Naive B cell (primary cell): Measurements from ENCODE around the gene WDR7. TPM values are rescaled to one million over a fixed set of nuclear protein-coding genes. Genes with fewer than 3 reads are reported as not detected.

ENCODE experiments used
- ATAC-seq, 2 donors: fragments of 150-1000 bp; cut with Tn5 transposase; 2 replicates each; pipeline ENCODE4 v1.10.0; 2021; ENCODE audit warnings: low read depth in 2 of 2, mild to moderate bottlenecking in 2 of 2, moderate library complexity in 2 of 2
- DNase-seq: peaks from one replicate; pipeline ENCODE4 v3.0.0; 2022
- H3K27ac Mint-ChIP-seq, 6 donors: one replicate each; pipeline ENCODE4 v1.8.0; 2020 to 2022; ENCODE audit warnings: mild to moderate bottlenecking in 6 of 6, mixed read lengths in 6 of 6, moderate library complexity in 5 of 6, inconsistent platforms in 2 of 6
- H3K27me3 Mint-ChIP-seq, 3 donors: one replicate each; pipeline ENCODE4 v1.8.0; 2021 to 2022; ENCODE audit warnings: mixed read lengths in 3 of 3, mild to moderate bottlenecking in 1 of 3
- H3K36me3 Mint-ChIP-seq, 2 donors: one replicate each; pipeline ENCODE4 v1.8.0; 2020 to 2022; ENCODE audit warnings: mixed read lengths in 2 of 2, inconsistent platforms in 1 of 2, mild to moderate bottlenecking in 1 of 2
- H3K4me1 Mint-ChIP-seq, 3 donors: one replicate each; pipeline ENCODE4 v1.8.0; 2020 to 2022; ENCODE audit warnings: mixed read lengths in 3 of 3, inconsistent platforms in 1 of 3, mild to moderate bottlenecking in 1 of 3, moderate library complexity in 1 of 3
- H3K4me3 Mint-ChIP-seq, 8 donors: one replicate each; pipeline ENCODE4 v1.8.0; 2020 to 2022; ENCODE audit warnings: mild to moderate bottlenecking in 8 of 8, mixed read lengths in 8 of 8, moderate library complexity in 8 of 8, inconsistent platforms in 2 of 8
- H3K9me3 Mint-ChIP-seq, 7 donors: one replicate each; pipeline ENCODE4 v1.8.0; 2020 to 2022; ENCODE audit warnings: mixed read lengths in 7 of 7, mild to moderate bottlenecking in 5 of 7, inconsistent platforms in 2 of 7, moderate library complexity in 1 of 7
- polyA plus RNA-seq, 6 donors: library from polyadenylated mRNA; unstranded; fragments of 300-500 nt; fragmentation: Illumina TruSeq; gene quantifications; one replicate each; pipeline ENCODE4 v1.2.3, GENCODE V29; 2021; ENCODE audit warnings: low read depth in 6 of 6

Gene WDR7
- polyA plus RNA-seq, 6 donors from 2014 or later: 14.7 to 24.7 (median 21.6) TPM

DNA sequence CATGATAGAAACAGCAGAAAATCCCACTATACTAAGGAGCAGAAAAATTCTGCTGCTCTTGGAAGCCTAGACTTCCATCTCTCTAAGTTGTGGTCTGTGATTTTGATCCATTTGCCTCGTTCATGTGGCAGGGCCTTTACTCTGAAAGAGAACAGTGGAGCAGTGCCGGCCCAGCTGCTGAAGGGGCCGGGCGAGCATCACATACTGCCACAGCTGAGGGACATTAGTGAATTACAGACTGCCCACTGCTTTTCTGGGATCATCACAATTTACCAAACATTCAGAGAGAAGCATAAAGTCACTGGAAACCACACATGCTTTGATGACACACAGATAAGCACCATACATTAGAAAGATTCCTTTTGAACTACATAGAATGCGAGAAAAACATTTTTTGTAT lies 278.7 kb downstream of the WDR7 start:
- no peak for ATAC-seq
- Mint-ChIP-seq H3K9me3 (no peaks in the 10 kb centered on the region), H3K27ac (no peak overlapping the region), H3K4me3 (no peak overlapping the region), H3K4me1 (peaks cover 0 to 3% (median 0%) of the 10 kb centered on the region in 3 donors), H3K27me3 (no peaks in the 10 kb centered on the region), H3K36me3 (peaks cover 29 to 44% of the 10 kb centered on the region in 2 donors)
- no peak for DNase-seq

DNA sequence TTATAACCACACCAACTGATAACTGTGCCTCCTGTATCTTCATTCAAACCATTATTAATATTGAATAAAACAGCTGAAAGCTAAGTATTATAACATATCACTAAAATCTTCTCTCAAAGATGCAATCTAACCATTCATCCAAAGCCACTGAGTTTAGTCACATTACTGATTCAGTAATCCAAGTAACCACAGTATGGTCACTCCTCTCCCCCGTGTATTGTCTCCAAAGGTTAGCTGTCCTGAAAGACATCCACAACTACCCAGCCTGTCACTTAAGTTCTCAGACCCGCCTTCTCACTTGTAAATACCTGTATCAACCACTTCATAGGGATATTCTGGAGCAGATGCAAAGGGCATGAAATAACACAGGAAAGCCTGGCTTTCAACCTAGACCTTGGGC lies 282.3 kb downstream of the WDR7 start:
- no peak for ATAC-seq
- Mint-ChIP-seq H3K4me1 (no peaks in the 10 kb centered on the region), H3K27me3 (no peaks in the 10 kb centered on the region), H3K4me3 (no peak overlapping the region), H3K36me3 (peaks cover 18 to 35% of the 10 kb centered on the region in 2 donors), H3K27ac (peak overlapping the region in 1 of 6 donors; percentile 64), H3K9me3 (no peaks in the 10 kb centered on the region)
- DNase-seq: no peak

DNA sequence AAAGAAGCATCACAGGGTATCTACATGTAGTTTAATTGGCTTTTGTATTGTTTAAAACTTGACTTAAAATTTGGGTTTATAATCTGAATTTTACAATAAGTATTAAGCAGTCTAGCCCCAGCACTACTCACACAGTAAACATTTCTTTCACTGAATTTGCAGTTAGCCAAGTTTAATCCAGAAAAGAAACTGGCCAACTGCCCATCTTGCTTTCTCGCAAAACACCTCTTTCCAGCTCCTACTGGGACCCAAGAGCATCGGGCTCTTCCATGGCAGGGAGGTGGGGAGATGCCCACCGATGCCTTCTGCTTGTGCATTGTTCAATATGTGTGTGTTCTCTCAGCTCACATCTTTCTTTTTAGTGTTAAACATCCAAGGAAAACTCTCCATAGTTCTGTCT lies 283.0 kb downstream of the WDR7 start:
- ATAC-seq (no peak), DNase-seq (no peak)
- H3K9me3 Mint-ChIP-seq: no peaks in the 10 kb centered on the region
- H3K4me3 Mint-ChIP-seq: no peak overlapping the region
- no peak overlapping the region for H3K27ac Mint-ChIP-seq
- H3K4me1 Mint-ChIP-seq: no peaks in the 10 kb centered on the region
- peaks cover 18 to 37% of the 10 kb centered on the region in 2 donors for H3K36me3 Mint-ChIP-seq
- H3K27me3 Mint-ChIP-seq: no peaks in the 10 kb centered on the region

DNA sequence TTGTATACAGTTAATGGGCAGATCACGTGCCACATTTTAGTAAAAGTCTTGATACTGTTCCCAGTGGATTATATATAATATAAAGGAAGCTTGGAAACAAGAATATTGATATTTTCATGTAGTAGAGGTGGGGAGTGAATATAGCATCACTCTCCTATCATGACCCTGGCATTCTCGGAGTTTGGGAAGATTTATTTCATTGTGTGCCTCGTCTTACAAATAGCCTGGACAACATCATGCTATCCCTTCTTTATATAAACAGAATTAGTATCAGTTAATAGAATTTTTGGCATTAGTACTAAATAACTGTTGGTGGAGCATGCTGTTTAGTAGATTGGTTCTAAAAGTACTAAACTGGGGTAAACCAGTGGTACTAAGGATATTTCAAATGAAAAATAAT lies 283.7 kb downstream of the WDR7 start:
- Mint-ChIP-seq H3K4me1 (no peaks in the 10 kb centered on the region), H3K27ac (no peak overlapping the region), H3K36me3 (peaks cover 18 to 31% of the 10 kb centered on the region in 2 donors), H3K27me3 (no peaks in the 10 kb centered on the region), H3K4me3 (no peak overlapping the region), H3K9me3 (no peaks in the 10 kb centered on the region)
- no peak for DNase-seq
- ATAC-seq: no peak

DNA sequence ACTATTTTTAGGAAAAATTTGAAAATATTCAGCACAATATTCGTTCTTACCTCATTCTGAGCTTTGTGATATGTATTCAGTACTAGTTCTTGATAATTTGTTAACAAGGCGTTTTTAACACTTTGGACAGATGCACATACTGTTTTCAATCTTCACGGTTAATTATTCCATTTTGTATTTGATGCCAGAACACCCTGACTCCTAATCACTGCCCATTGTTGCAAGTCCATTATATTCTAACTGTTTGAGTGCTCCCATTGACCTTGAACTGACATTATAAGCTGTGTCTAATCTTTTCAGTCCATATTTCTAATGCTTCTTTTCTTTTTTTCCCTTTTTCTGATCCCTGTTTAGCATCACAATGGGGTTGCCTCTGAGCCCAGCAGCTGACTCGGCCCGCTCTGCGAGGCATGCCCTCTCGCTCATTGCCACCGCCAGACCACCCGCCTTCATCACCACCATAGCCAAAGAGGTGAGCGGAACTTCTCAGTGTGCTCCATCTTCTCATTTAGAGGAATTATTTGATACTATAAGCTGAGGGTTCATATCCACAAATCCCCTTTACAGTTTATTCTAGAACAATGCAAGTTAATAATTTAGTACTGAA lies 284.4 kb downstream of the WDR7 start:
- Mint-ChIP-seq H3K4me3 (no peak overlapping the region), H3K9me3 (no peaks in the 10 kb centered on the region), H3K36me3 (peaks cover 18 to 24% of the 10 kb centered on the region in 2 donors), H3K27me3 (no peaks in the 10 kb centered on the region), H3K27ac (no peak overlapping the region), H3K4me1 (no peaks in the 10 kb centered on the region)
- DNase-seq: no peak
- no peak for ATAC-seq

DNA sequence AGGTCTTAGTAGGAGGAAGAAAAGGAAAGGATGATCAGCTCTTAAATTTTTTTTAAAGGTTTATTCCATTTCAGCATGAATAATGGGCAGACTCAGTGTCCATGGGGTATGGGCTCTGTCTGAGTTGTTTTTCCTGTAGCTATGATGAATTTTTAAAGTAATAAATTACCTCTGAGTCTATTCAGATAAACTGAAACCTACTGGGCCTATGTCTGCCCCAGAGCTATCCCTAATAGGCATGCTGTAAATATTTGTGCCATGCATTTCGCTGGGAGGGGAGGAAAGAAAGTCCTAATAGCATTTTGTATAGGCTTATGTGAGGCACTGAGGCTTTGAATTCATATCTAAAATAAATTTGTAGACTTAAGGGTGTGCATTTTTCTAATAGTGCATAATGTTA lies 285.3 kb downstream of the WDR7 start:
- no peak for DNase-seq

DNA sequence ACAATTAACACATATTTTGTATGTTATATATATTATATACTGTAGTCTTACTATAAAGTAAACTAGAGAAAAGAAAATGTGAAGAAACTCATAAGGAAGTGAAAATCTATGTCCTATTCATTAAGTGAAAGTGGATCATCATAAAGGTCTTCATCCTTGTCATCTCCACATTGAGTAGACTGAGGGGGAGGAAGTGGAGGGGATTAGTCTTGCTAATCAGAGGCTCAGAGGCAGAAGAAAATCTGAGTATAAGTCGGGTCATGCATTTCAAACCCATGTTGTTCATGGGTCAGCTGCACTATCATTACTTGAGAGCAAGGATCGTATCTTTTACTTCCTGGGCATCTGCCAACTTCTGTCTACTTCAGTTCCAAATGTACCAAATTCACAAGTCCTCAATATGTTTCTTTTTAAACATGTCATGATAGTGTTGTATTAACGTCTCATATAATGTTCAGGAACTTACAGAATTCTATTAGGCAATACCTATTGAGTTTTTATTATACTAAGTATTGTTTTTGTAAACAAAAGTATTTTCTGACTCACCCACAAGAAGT lies 286.8 kb downstream of the WDR7 start:
- Mint-ChIP-seq H3K9me3 (no peaks in the 10 kb centered on the region), H3K4me3 (no peak overlapping the region), H3K27me3 (no peaks in the 10 kb centered on the region), H3K36me3 (peaks cover 1 to 18% of the 10 kb centered on the region in 2 donors), H3K4me1 (no peaks in the 10 kb centered on the region), H3K27ac (no peak overlapping the region)
- DNase-seq: no peak
- ATAC-seq: no peak

More for the DNA sequence above, 285.3 kb downstream of the WDR7 start:
- no peaks in the 10 kb centered on the region for H3K27me3 Mint-ChIP-seq
- H3K4me1 Mint-ChIP-seq: no peaks in the 10 kb centered on the region
- H3K36me3 Mint-ChIP-seq: peaks cover 15 to 23% of the 10 kb centered on the region in 2 donors
- no peak overlapping the region for H3K4me3 Mint-ChIP-seq
- no peak overlapping the region for H3K27ac Mint-ChIP-seq
- H3K9me3 Mint-ChIP-seq: no peaks in the 10 kb centered on the region
- no peak for ATAC-seq

DNA sequence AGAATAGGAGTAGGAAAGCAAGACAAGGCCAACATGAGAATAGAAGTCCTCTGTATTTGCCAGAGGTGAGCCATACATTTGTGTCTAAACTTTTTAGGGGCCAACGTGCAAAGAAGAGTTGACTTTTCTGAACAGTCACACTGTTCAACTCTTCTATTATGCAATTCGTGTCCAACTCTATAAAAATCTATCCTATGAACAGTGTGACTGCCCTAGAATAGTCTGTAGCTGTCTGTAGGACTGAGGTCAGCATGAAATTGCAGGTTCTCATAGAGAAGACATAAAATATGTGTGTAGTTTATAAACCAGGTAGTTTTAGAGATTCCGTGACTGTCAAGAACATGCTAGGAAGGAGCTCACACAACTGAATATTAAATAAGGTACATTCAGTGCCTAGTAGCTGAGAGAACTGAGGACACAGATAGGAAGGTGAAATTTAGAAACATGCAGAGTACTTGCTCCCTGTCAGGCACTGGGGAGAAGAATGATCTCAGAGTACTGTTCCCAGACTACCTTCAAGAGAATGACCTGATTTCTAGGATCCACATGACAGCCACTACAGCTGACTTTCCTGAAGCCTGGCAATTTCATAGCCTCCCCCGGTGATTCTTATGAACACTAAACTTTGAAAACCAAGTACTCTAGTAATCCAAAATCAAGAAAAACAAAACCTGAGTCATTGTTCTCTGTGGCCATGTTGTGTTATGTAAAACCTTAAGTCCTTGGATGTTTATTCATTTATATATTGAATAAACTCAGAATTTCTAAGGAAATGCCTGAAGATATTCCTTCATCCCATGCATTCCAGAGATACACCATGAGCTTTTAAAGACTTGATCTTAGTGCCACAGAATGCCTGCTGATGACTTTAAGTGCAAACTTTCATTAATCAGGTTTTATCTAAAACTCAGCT lies 294.3 kb downstream of the WDR7 start:
- DNase-seq (no peak), ATAC-seq (no peak)
- no peak overlapping the region for H3K27ac Mint-ChIP-seq
- H3K27me3 Mint-ChIP-seq: no peaks in the 10 kb centered on the region
- H3K9me3 Mint-ChIP-seq: no peaks in the 10 kb centered on the region
- H3K4me1 Mint-ChIP-seq: no peaks in the 10 kb centered on the region
- no peak overlapping the region for H3K4me3 Mint-ChIP-seq
- H3K36me3 Mint-ChIP-seq: peaks cover 9 to 16% of the 10 kb centered on the region in 2 donors

DNA sequence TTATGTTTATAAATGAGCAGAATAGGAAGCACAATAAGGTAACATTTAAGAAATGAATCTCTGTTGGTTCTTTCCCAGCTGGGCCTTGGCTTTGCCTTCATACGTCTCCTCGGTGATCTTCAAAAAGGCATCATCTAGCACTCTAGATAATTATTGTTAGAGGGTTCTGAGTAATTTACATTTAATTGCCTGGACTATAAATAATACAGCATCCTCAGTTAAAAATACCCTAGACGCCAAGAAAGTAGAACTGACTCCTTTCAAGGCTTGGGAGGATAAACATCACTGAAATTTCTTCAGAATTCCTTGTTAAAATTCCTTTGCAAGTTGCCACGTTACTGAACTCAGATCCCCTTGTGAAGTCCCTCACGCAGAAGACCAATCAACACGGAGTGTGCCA lies 296.1 kb downstream of the WDR7 start:
- no peaks in the 10 kb centered on the region for H3K9me3 Mint-ChIP-seq
- ATAC-seq: no peak
- no peak overlapping the region for H3K4me3 Mint-ChIP-seq
- H3K4me1 Mint-ChIP-seq: no peaks in the 10 kb centered on the region
- DNase-seq: no peak
- no peaks in the 10 kb centered on the region for H3K27me3 Mint-ChIP-seq
- H3K36me3 Mint-ChIP-seq: peaks cover 9 to 16% of the 10 kb centered on the region in 2 donors
- H3K27ac Mint-ChIP-seq: no peak overlapping the region

DNA sequence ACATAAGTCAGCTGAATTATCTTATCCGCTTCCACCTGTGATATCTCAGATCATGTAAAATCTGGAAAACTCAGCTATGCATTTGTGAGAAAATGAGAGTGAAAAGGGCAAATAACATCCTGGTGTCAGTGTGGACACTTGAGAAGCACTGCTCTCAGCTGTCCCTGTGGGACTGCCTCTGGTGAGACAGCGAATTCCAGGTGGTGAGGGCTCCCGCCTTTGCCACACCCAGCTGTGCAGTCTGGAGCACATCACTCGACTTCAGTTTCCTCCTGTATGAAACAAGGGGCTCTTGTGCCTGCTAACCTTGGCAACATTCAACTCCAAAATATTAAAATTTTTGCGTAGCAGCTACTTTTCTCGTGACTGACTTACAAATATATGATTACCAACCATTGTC lies 300.9 kb downstream of the WDR7 start:
- H3K27ac Mint-ChIP-seq: no peak overlapping the region
- H3K4me3 Mint-ChIP-seq: no peak overlapping the region

DNA sequence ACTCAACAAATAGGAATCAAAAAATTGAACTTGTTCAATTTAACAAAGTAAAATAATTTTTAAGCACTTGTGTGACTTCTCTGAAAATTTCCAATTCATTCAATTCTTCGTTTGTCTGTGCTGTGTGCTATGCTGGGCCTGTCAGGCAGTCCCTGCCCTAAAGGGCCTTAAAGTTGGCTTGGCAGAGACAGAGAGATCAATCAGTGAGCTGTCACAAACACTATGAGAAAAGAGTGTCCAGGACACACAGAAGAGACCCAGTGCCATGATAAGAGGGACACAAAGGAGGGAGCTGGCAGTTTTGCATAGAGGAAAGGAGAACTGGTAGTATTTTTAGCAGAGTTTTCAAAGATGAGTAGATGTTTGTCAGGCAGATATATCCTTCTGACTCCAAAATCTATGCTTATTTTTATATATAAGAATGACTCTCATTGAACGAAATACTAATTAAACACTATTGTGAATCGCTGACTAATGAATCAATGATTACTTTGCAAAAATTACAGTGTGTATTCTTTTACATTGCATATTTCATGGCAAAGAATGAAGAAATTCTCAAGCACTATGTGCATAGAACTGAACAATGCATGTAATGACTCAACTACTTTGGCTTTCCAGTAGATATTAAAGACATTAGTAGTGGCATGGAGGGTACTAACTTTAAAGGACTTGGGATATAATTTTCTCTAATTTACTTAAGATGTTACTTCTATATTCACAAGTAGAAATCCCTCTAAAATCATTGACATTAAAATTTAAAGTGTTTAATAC lies 302.5 kb downstream of the WDR7 start:
- ATAC-seq: no peak
- Mint-ChIP-seq H3K27ac (no peak overlapping the region), H3K27me3 (no peaks in the 10 kb centered on the region), H3K9me3 (peaks cover 0 to 2% (median 0%) of the 10 kb centered on the region in 7 donors), H3K4me1 (no peaks in the 10 kb centered on the region), H3K36me3 (peaks cover 6 to 7% of the 10 kb centered on the region in 2 donors), H3K4me3 (no peak overlapping the region)
- DNase-seq: no peak

More for the DNA sequence above, 300.9 kb downstream of the WDR7 start:
- no peak for ATAC-seq
- H3K9me3 Mint-ChIP-seq: peaks cover 0 to 2% (median 0%) of the 10 kb centered on the region in 7 donors
- H3K27me3 Mint-ChIP-seq: no peaks in the 10 kb centered on the region
- DNase-seq: no peak
- H3K36me3 Mint-ChIP-seq: peaks cover 9 to 16% of the 10 kb centered on the region in 2 donors
- H3K4me1 Mint-ChIP-seq: no peaks in the 10 kb centered on the region

DNA sequence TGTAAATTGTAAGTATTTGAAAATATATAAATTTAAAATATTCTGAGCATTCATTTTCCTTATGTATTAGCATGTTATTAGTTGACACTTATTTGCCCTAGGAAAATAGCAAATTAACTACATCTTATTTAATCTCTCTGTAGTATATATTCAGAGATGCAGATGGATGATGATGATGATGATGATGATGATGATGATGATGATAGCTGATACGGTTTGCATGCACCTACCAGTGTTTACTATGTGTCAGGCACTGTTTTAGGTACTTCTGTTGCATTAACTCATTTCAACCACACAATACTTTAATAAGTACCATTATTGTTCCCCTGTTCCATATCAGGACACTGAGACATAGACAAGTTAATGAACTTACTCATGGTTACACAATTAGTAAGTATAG lies 304.3 kb downstream of the WDR7 start:
- H3K9me3 Mint-ChIP-seq: peaks cover 0 to 2% (median 0%) of the 10 kb centered on the region in 7 donors
- no peak for ATAC-seq
- no peaks in the 10 kb centered on the region for H3K4me1 Mint-ChIP-seq
- no peaks in the 10 kb centered on the region for H3K36me3 Mint-ChIP-seq
- no peak overlapping the region for H3K27ac Mint-ChIP-seq
- DNase-seq: no peak
- H3K27me3 Mint-ChIP-seq: no peaks in the 10 kb centered on the region
- no peak overlapping the region for H3K4me3 Mint-ChIP-seq

DNA sequence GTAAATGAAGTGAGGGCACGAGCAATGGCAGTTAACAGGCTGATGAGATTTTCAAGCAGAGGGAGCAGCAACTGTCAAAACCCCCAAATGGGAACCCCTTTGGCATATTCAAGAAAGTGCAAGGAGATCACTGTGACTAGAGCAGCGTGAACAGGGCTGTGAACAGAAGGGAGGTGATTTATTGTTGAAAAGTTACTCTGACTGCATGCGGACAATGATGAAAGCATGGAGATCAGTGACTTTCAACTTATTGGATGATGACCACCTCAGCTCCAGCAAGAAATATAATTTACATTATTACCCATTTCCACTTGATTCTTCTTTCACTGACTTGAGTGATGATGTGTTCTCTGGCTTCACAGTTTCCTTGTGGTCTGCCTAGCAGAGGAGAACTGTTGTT lies 308.0 kb downstream of the WDR7 start:
- H3K27ac Mint-ChIP-seq: peak overlapping the region in 1 of 6 donors; percentile 26
- no peaks in the 10 kb centered on the region for H3K9me3 Mint-ChIP-seq
- H3K36me3 Mint-ChIP-seq: peaks cover 0 to 15% of the 10 kb centered on the region in 2 donors
- H3K27me3 Mint-ChIP-seq: no peaks in the 10 kb centered on the region
- no peak for ATAC-seq
- no peak overlapping the region for H3K4me3 Mint-ChIP-seq
- DNase-seq: no peak
- no peaks in the 10 kb centered on the region for H3K4me1 Mint-ChIP-seq
